Activated naive CD4-positive, alpha-beta T cell treated with anti-CD3 and anti-CD28 coated beads, Interleukin-2, amount 10 ng/mL, durations not matched to agents 5 hours and 36 hours (primary cell): ENCODE measurements around the gene ARHGEF6. TPM values are rescaled to one million over a fixed set of nuclear protein-coding genes. Genes with fewer than 3 reads are reported as not detected.

Source experiments
- total RNA-seq, 2 experiments: library from RNA; stranded (reverse); gene quantifications; one replicate each; pipeline ENCODE4 v1.2.3, GENCODE V29; 2021

ARHGEF6 gene, protein sequence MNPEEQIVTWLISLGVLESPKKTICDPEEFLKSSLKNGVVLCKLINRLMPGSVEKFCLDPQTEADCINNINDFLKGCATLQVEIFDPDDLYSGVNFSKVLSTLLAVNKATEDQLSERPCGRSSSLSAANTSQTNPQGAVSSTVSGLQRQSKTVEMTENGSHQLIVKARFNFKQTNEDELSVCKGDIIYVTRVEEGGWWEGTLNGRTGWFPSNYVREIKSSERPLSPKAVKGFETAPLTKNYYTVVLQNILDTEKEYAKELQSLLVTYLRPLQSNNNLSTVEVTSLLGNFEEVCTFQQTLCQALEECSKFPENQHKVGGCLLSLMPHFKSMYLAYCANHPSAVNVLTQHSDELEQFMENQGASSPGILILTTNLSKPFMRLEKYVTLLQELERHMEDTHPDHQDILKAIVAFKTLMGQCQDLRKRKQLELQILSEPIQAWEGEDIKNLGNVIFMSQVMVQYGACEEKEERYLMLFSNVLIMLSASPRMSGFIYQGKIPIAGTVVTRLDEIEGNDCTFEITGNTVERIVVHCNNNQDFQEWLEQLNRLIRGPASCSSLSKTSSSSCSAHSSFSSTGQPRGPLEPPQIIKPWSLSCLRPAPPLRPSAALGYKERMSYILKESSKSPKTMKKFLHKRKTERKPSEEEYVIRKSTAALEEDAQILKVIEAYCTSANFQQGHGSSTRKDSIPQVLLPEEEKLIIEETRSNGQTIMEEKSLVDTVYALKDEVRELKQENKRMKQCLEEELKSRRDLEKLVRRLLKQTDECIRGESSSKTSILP
- total RNA-seq, result 10 to 100 TPM; 90.6 to 90.7 TPM

DNA sequence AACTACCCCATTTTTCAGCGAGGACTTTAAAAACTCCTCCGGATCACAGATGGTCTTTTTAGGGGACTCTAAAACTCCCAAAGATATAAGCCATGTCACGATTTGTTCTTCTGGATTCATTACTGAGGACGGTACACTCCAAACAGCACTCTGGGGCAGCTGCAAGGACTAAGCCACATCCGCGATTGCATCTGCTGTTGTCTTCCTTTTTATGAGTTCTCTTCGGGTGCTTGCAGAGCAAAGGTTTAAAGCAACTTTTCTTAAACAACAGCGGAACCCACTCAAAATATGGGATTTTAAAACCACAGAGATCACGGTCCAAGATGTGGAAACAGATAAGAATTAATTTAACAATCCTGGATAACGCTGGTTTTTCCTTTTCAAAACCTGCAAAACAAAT is at the start of gene ARHGEF6:
Gene ARHGEF6 (minus strand): TSS at position 170 of the 400 bp plus-strand sequence. CDS start 50 bp downstream, at position 120.

GRCh38 chrX:136647677-136648360 is 132.9 kb downstream of the ARHGEF6 start, which contains the start of gene CD40LG:
Gene CD40LG, plus strand, starts transcription at chrX:136648158. Its CDS starts 91 bp downstream, at chrX:136648249.

Other genes starting within 250 kb of the ARHGEF6 start
- not detected for gene VGLL1, start 248.7 kb downstream of the ARHGEF6 start, total RNA-seq
- gene CD40LG, start 132.8 kb downstream of the ARHGEF6 start, total RNA-seq, result 10 to 100 TPM; 66.6 to 72.7 TPM
- 100 to 1,000 TPM; 252 to 257 TPM for gene RBMX, start 99.8 kb upstream of the ARHGEF6 start, total RNA-seq